Panc1 (cell line): ENCODE measurements around the gene SND1. TPM values are rescaled to one million over a fixed set of nuclear protein-coding genes. Genes with fewer than 3 reads are reported as not detected.

Experiments used
- ATAC-seq: fragments of 200-7000 bp; cut with Tn5 transposase; 2 replicates; pipeline ENCODE4 v1.9.1; 2020; ENCODE audit warnings: mild to moderate bottlenecking, moderate library complexity
- BruUV-seq: library from RNA; stranded (reverse); fragments of 400-500 nt; replicated peaks from 2 replicates; lab custom pipeline; 2021; lab: Mats Ljungman, UMichigan
- CTCF ChIA-PET: fragments of 300-600 bp; sonication (Branson Sonifier 250); formaldehyde crosslinking; loops from one replicate; lab custom pipeline; 2022; ENCODE audit warnings: antibody characterized with exemption; lab: Charles Lee
- POLR2A ChIA-PET: fragments of 300-600 bp; sonication (Branson Sonifier 250); formaldehyde crosslinking; loops from one replicate; lab custom pipeline; 2022; ENCODE audit warnings: antibody characterized with exemption; lab: Charles Lee
- DNase-seq: peaks from one replicate; pipeline ENCODE4 v3.0.0-alpha.2; 2010; ENCODE audit warnings: low read depth, low spot score
- H3K27ac ChIP-seq: 2 replicates; pipeline ENCODE4 v1.5.1; 2011; ENCODE audit warnings: mild to moderate bottlenecking, low read length, inconsistent platforms
- H3K27me3 ChIP-seq: fragments of 200-500 bp; sonication (Bioruptor generic); 2 replicates; pipeline ENCODE4 v1.6.0; 2014; ENCODE audit warnings: low read length, inconsistent platforms; ENCODE audit not compliant: control insufficient read depth, insufficient read depth
- H3K36me3 ChIP-seq: fragments of 200-500 bp; sonication (Bioruptor generic); 2 replicates; pipeline ENCODE4 v1.5.1; 2014; ENCODE audit warnings: inconsistent platforms, mild to moderate bottlenecking, low read length, moderate library complexity; ENCODE audit not compliant: control insufficient read depth, insufficient read depth
- H3K4me1 ChIP-seq: 2 replicates; pipeline ENCODE4 v1.5.1; 2011; ENCODE audit warnings: inconsistent platforms, mild to moderate bottlenecking, low read length, moderate library complexity; ENCODE audit not compliant: control insufficient read depth, insufficient read depth
- H3K4me3 ChIP-seq, 2 experiments: 2 replicates each; pipeline ENCODE4 v1.5.1; 2011 to 2012; ENCODE audit warnings: low read depth in 2 of 2, low read length in 2 of 2, mild to moderate bottlenecking in 2 of 2, inconsistent platforms in 1 of 2, moderate library complexity in 1 of 2
- H3K9me3 ChIP-seq: fragments of 200-500 bp; sonication (Bioruptor generic); 2 replicates; pipeline ENCODE4 v1.5.1; 2014; ENCODE audit warnings: low read depth, mild to moderate bottlenecking, inconsistent platforms, low read length, moderate library complexity; ENCODE audit not compliant: control insufficient read depth, insufficient read depth
- POLR2AphosphoS5 ChIP-seq: IDR thresholded peaks from 2 replicates; pipeline ENCODE4 v1.6.1; 2012; ENCODE audit warnings: mild to moderate bottlenecking, low read depth, low read length, moderate library complexity
- SIN3A ChIP-seq: IDR thresholded peaks from 2 replicates; pipeline ENCODE4 v1.6.1; 2012; ENCODE audit warnings: low read depth, mild to moderate bottlenecking, low read length, moderate library complexity, borderline replicate concordance; ENCODE audit not compliant: insufficient read depth
- TCF7L2 ChIP-seq: IDR thresholded peaks from 2 replicates; pipeline ENCODE4 v1.6.1; 2011; ENCODE audit warnings: mild to moderate bottlenecking, low read depth, low read length, inconsistent platforms
- in situ Hi-C: cut with HindIII; loops from 2 replicates; pipeline ENCODE4 v1.10.0; 2016; ENCODE audit warnings: low sequenced_read_pairs, low pct_unique_long_range_greater_than_20kb
- intact Hi-C: fragments of 100-400 bp; cut with micrococcal nuclease; formaldehyde crosslinking; loops from one replicate; pipeline ENCODE4 v1.10.0; 2022; ENCODE audit not compliant: unreplicated experiment
- total RNA-seq: library from RNA; stranded (reverse); gene quantifications from one replicate; pipeline ENCODE4 v1.2.1, GENCODE V29; 2021; ENCODE audit not compliant: unreplicated experiment
- TF ChIP-seq, protein P1 (sequence below): fragments of 450-650 bp; IDR thresholded peaks from 2 replicates; pipeline ENCODE4 v1.5.1; 2017; ENCODE audit warnings: mild to moderate bottlenecking
- TF ChIP-seq, protein P2 (sequence below), 2 experiments: IDR thresholded peaks; 2 replicates each; pipeline ENCODE4 v1.6.1; 2011 to 2012; ENCODE audit warnings: low read depth in 2 of 2, control low read depth in 1 of 2, low read length in 1 of 2, mild to moderate bottlenecking in 1 of 2, moderate library complexity in 1 of 2; ENCODE audit not compliant: insufficient read depth in 1 of 2

The SND1 gene
- total RNA-seq, 1 experiment from 2014 or later: 176 TPM

DNA sequence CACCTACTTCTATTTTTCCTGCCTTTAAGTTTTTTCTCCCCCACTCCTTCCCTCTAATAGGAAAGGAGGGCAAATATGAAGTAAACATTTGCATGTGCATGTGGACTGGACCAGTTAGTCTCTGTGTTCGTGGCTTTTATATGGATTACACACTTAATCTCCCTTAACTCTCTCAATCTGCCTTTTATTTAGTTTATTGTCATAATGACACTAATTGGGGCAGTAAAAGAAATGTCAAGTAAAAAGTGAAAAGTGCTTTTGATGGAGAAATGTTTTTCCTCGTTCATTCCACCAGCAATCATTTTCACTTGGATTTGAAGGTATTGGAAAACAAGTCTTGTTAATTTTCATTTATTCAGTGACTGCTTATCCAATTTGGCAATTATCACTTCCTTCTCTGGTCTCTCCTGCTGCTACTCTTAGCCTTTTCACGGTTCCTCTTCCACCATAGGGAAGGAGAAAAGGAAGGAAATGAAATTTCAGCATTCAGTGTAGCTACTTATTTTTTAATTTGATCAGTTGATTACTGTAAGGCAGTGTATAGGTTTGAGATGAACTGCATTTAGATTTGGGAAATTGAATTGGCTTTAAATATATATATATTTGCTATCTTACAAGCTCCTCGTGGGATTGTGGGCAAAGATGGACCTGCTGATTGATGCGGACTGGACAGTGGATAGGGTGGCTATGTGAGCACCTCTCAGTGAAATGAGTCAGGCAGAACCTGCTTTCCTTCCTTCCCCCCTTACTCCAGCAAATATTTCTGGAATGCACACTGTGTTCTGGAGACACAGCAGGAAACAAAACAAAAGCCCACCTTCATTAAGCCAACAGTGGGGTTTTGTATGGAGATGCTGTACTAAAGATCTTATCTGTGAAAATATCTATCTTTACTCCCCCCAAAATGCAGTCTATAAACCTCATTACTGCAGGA lies 301.7 kb downstream of the SND1 start:
- H3K36me3 ChIP-seq: no peaks in the 10 kb centered on the region

DNA sequence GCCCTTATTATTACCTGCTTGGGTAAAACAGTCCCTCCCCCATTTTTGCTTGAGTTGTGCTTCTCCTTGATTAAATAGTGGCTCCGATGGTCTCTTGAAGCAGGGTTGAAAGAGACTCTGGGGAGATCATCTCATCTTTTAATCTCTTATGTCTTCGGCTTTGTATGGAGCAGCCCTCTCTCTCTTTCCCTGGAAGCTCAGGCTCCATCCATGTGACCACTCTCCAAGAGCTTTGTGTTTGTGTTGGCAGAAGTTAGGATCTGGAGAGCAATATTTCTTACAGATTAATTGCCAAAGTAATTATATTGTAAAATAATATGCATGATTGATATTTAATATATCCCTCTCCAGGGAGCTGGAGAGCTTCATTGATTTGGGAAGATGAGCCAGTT lies 302.4 kb downstream of the SND1 start:
- ATAC-seq: no peak

More for the DNA sequence above, 301.7 kb downstream of the SND1 start:
- intact Hi-C loops: no loop called here
- no peak overlapping the region for H3K27ac ChIP-seq
- no TSS peak for BruUV-seq
- in situ Hi-C loops: no loop called here
- no peak for ATAC-seq
- ChIA-PET CTCF (no interaction called here), POLR2A (no interaction called here)
- TF ChIP-seq, protein P1, sequence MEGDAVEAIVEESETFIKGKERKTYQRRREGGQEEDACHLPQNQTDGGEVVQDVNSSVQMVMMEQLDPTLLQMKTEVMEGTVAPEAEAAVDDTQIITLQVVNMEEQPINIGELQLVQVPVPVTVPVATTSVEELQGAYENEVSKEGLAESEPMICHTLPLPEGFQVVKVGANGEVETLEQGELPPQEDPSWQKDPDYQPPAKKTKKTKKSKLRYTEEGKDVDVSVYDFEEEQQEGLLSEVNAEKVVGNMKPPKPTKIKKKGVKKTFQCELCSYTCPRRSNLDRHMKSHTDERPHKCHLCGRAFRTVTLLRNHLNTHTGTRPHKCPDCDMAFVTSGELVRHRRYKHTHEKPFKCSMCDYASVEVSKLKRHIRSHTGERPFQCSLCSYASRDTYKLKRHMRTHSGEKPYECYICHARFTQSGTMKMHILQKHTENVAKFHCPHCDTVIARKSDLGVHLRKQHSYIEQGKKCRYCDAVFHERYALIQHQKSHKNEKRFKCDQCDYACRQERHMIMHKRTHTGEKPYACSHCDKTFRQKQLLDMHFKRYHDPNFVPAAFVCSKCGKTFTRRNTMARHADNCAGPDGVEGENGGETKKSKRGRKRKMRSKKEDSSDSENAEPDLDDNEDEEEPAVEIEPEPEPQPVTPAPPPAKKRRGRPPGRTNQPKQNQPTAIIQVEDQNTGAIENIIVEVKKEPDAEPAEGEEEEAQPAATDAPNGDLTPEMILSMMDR: no peak
- TF ChIP-seq, protein P2, sequence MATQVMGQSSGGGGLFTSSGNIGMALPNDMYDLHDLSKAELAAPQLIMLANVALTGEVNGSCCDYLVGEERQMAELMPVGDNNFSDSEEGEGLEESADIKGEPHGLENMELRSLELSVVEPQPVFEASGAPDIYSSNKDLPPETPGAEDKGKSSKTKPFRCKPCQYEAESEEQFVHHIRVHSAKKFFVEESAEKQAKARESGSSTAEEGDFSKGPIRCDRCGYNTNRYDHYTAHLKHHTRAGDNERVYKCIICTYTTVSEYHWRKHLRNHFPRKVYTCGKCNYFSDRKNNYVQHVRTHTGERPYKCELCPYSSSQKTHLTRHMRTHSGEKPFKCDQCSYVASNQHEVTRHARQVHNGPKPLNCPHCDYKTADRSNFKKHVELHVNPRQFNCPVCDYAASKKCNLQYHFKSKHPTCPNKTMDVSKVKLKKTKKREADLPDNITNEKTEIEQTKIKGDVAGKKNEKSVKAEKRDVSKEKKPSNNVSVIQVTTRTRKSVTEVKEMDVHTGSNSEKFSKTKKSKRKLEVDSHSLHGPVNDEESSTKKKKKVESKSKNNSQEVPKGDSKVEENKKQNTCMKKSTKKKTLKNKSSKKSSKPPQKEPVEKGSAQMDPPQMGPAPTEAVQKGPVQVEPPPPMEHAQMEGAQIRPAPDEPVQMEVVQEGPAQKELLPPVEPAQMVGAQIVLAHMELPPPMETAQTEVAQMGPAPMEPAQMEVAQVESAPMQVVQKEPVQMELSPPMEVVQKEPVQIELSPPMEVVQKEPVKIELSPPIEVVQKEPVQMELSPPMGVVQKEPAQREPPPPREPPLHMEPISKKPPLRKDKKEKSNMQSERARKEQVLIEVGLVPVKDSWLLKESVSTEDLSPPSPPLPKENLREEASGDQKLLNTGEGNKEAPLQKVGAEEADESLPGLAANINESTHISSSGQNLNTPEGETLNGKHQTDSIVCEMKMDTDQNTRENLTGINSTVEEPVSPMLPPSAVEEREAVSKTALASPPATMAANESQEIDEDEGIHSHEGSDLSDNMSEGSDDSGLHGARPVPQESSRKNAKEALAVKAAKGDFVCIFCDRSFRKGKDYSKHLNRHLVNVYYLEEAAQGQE (IDR thresholded peaks at IDR 0.05; ENCODE audit: insufficient read depth in 1 of 2, low read depth in 2 of 2, low read length in 1 of 2): no peak
- no peak for TF ChIP-seq TCF7L2
- TF ChIP-seq POLR2AphosphoS5: no peak
- no peak for TF ChIP-seq SIN3A
- H3K9me3 ChIP-seq: no peaks in the 10 kb centered on the region
- no peak for DNase-seq
- no peaks in the 10 kb centered on the region for H3K27me3 ChIP-seq
- H3K4me3 ChIP-seq: no peak overlapping the region
- H3K4me1 ChIP-seq: no peaks in the 10 kb centered on the region

More for the DNA sequence above, 302.4 kb downstream of the SND1 start:
- in situ Hi-C loops (no loop called here), intact Hi-C loops (no loop called here)
- no peaks in the 10 kb centered on the region for H3K27me3 ChIP-seq
- BruUV-seq: no TSS peak
- no peaks in the 10 kb centered on the region for H3K36me3 ChIP-seq
- H3K27ac ChIP-seq: no peak overlapping the region
- ChIA-PET CTCF (no interaction called here), POLR2A (no interaction called here)
- TF ChIP-seq, protein P2 (IDR thresholded peaks at IDR 0.05; ENCODE audit: insufficient read depth in 1 of 2, low read depth in 2 of 2, low read length in 1 of 2): no peak
- no peak for TF ChIP-seq POLR2AphosphoS5
- H3K4me3 ChIP-seq: no peak overlapping the region
- H3K4me1 ChIP-seq: no peaks in the 10 kb centered on the region
- H3K9me3 ChIP-seq: no peaks in the 10 kb centered on the region
- no peak for DNase-seq
